Measurements from ENCODE around the gene USP46. TPM values are rescaled to one million over a fixed set of nuclear protein-coding genes. Genes with fewer than 3 reads are reported as not detected.

Gene USP46
- 17.4 and 26.4 TPM in 2 replicates for total RNA-seq (2016; rRNA removed; fragmentation: Illumina TruSeq; extraction: Trizol)
- total RNA-seq (2016; cell fraction: cytosol; rRNA removed; fragmentation: Illumina TruSeq; extraction: Trizol; ENCODE audit: low read depth) = 13.4 and 18.0 TPM in 2 replicates
- 17.2 and 24.3 TPM in 2 replicates for total RNA-seq (2016; cell fraction: insoluble cytoplasmic fraction; rRNA removed; fragmentation: Illumina TruSeq; extraction: Trizol)
- total RNA-seq (2016; cell fraction: membrane; rRNA removed; fragmentation: Illumina TruSeq; extraction: Trizol) = 15.8 and 18.5 TPM in 2 replicates
- 17.2 and 20.2 TPM in 2 replicates for total RNA-seq (2016; cell fraction: nucleus; rRNA removed; fragmentation: Illumina TruSeq; extraction: Trizol)
- 4.7 and 6.2 TPM in 2 replicates for polyA plus RNA-seq (2011; rRNA removed)
- polyA plus RNA-seq (2011; cell fraction: cytosol; rRNA removed) = 1.8 and 3.0 TPM in 2 replicates
- 3.3 and 4.9 TPM in 2 replicates for polyA plus RNA-seq (2011; cell fraction: nucleus; rRNA removed)
- 6.5 and 6.7 TPM in 2 replicates for polyA plus RNA-seq (2012)
- polyA plus RNA-seq (2016; cell fraction: cytosol; fragmentation: Illumina TruSeq; extraction: Trizol; ENCODE audit: low read depth) = 2.4 and 3.1 TPM in 2 replicates
- polyA plus RNA-seq (2016; cell fraction: insoluble cytoplasmic fraction; fragmentation: Illumina TruSeq; extraction: Trizol; ENCODE audit: low read depth) = 20.5 and 22.2 TPM in 2 replicates
- polyA plus RNA-seq (2016; cell fraction: membrane; fragmentation: Illumina TruSeq; extraction: Trizol; ENCODE audit: low read depth) = 8.3 and 9.5 TPM in 2 replicates
- 11.7 and 13.2 TPM in 2 replicates for polyA plus RNA-seq (2016; cell fraction: nucleus; fragmentation: Illumina TruSeq; extraction: Trizol; ENCODE audit: insufficient read depth, low read depth)
- 11.6 and 14.8 TPM in 2 replicates for polyA minus RNA-seq (2011; rRNA and poly(A)+ RNA removed; ENCODE audit: low replicate concordance)
- polyA minus RNA-seq (2011; cell fraction: cytosol; rRNA and poly(A)+ RNA removed) = 5.8 and 9.0 TPM in 2 replicates
- polyA minus RNA-seq (2011; cell fraction: nucleus; rRNA and poly(A)+ RNA removed) = 15.5 and 18.4 TPM in 2 replicates
- Bru-seq, nascent RNA = percentile 74 among the genes with signal in this experiment
- percentile 78 among the genes with signal in this experiment for BruChase-seq, experiment 1, labeled RNA remaining after a 6-hour chase
- percentile 74 among the genes with signal in this experiment for BruChase-seq, experiment 2, labeled RNA remaining after a 2-hour chase
- long read RNA-seq, experiment 1, full-length matches to known transcripts = 5 of 6 reads
- long read RNA-seq, experiment 1, partial matches to known transcripts = 1 of 6 reads
- long read RNA-seq, experiment 1, other reads (novel, unspliced or antisense) = 0 of 6 reads
- long read RNA-seq, experiment 2, full-length matches to known transcripts = 6 of 28 reads
- long read RNA-seq, experiment 2, partial matches to known transcripts = 1 of 28 reads
- long read RNA-seq, experiment 2, other reads (novel, unspliced or antisense) = 21 of 28 reads

GRCh38 chr4:52659001-52659721, at the start of gene USP46:
USP46 (minus strand) TSS chr4:52659301; CDS start chr4:52659150, 151 bp downstream.
- WGBS (ENCODE audit: low lambda C conversion rate) = no CpG with 5 or more reads among the region's 94 CpGs
- FAIRE-seq = no peak
- BruUV-seq (replicated peaks) = no TSS peak
- Histone ChIP-seq H3K79me2 (ENCODE audit: insufficient read depth, low read length) (peaks cover 15% of the 10 kb centered on the region), H3K9ac (ENCODE audit: insufficient read depth, low read depth, low read length) (peak within 1 kb of the TSS; percentile 90), H3K4me1 (ENCODE audit: insufficient read depth, low read length) (peaks cover 43% of the 10 kb centered on the region), H3K4me2 (ENCODE audit: low read depth, low read length) (peak within 1 kb of the TSS; percentile 96), H3K4me3 (replicated peaks in 1 of 3; ENCODE audit: insufficient read depth in 1 of 3, low read depth in 2 of 3, low read length in 3 of 3) (peak within 1 kb of the TSS; percentile 69 to 87 (median 79)), H4K20me1 (ENCODE audit: insufficient read depth, low read length) (no peaks in the 10 kb centered on the region), H3K36me3 (replicated peaks in 1 of 2; ENCODE audit: control insufficient read depth in 1 of 2, insufficient read depth in 2 of 2, low read length in 2 of 2) (no peaks in the 10 kb centered on the region), H2AFZ (ENCODE audit: low read length) (no peak within 1 kb of the TSS), H3K9me3 (ENCODE audit: low read length) (peaks cover 8% of the 10 kb centered on the region), H3K27ac (ENCODE audit: extremely low read length, insufficient read depth, low read length) (peak within 1 kb of the TSS; percentile 78), H3K27me3 (ENCODE audit: control insufficient read depth in 1 of 2, insufficient read depth in 2 of 2, low read length in 2 of 2) (no peaks in the 10 kb centered on the region; a peak in 1 of 5 replicates)
- POLR2A ChIA-PET = interaction anchor here (1.5 to 7.0 kb wide), 3 partner anchors 54 to 816 kb away, joined by 5 to 74 read pairs (median 6); partner anchors contain the start of gene DCUN1D4
- CTCF ChIA-PET (ENCODE audit: low intra/inter-chr PET ratio, low total read pairs) = no interaction called here
- ATAC-seq = peak; percentile 92
- peak; percentile 44 for DNase-seq (ENCODE audit: low spot score)
- in situ Hi-C loops (cut with HindIII; ENCODE audit: extremely low pct_ligation_motif_present, low pct_unique_long_range_greater_than_20kb) = no loop called here
- intact Hi-C loops (cut with micrococcal nuclease; ENCODE audit: unreplicated experiment) = loop anchor here (2.0 kb wide), 2 partner anchors 54 to 290 kb away; no protein-coding TSS in a partner anchor
- TF ChIP-seq ZMYM2 (CRISPR knock-in tag; IDR thresholded peaks at IDR 0.05) (no peak), PAF1 (CRISPR knock-in tag; IDR thresholded peaks at IDR 0.05) (no peak), ARNTL (CRISPR knock-in tag; IDR thresholded peaks at IDR 0.05) (no peak), ZNF776 (CRISPR knock-in tag; IDR thresholded peaks at IDR 0.05) (peak; percentile 51), TEF (CRISPR knock-in tag; IDR thresholded peaks at IDR 0.05) (no peak), ZNF230 (CRISPR knock-in tag; IDR thresholded peaks at IDR 0.05) (no peak), SALL2 (CRISPR knock-in tag; IDR thresholded peaks at IDR 0.05) (peak; percentile 37; the same call in 1 of the 2 replicates), ZNF430 (CRISPR knock-in tag; IDR thresholded peaks at IDR 0.05) (no peak), GTF2F1 (IDR thresholded peaks at IDR 0.05; ENCODE audit: low read length) (no peak), ZFX (CRISPR knock-in tag; IDR thresholded peaks at IDR 0.05; ENCODE audit: low read depth) (peak; percentile 74), GATAD1 (CRISPR knock-in tag; IDR thresholded peaks at IDR 0.05) (no peak), GATA4 (IDR thresholded peaks at IDR 0.05; ENCODE audit: borderline replicate concordance, low read depth) (no peak), EZH2 (conservative IDR thresholded peaks at IDR 0.05; ENCODE audit: low read depth, low read length) (no peak), ZNF180 (CRISPR knock-in tag; IDR thresholded peaks at IDR 0.05; ENCODE audit: borderline replicate concordance, low read depth) (no peak)
- TF ChIP-seq, protein P1, sequence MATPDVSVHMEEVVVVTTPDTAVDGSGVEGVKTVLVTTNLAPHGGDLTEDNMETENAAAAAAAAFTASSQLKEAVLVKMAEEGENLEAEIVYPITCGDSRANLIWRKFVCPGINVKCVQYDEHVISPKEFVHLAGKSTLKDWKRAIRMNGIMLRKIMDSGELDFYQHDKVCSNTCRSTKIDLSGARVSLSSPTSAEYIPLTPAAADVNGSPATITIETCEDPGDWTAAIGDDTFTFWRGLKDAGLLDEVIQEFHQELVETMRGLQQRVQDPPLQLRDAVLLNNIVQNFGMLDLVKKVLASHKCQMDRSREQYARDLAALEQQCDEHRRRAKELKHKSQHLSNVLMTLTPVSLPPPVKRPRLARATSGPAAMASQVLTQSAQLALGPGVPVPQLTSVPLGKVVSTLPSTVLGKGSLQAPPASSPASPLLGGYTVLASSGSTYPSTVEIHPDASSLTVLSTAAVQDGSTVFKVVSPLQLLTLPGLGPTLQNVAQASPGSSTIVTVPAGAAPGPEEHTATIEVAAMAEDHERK (CRISPR knock-in tag; IDR thresholded peaks at IDR 0.05; ENCODE audit: low read depth) = no peak

Data from HepG2 (cell line).